Body of pancreas (tissue), 4 donors: ENCODE data around the gene FILIP1L. TPM values are rescaled to one million over a fixed set of nuclear protein-coding genes. Genes with fewer than 3 reads are reported as not detected.
A peak's percentile ranks its signal among the peaks of the same experiment; 100 is the strongest.

ENCODE experiments used
- ATAC-seq: fragments of 150-250 bp; one replicate; pipeline ENCODE4 v1.9.1; 2016
- DNase-seq, 4 donors: peaks; one replicate each; pipeline ENCODE4 v3.0.0-alpha.2; 2019
- H3K27ac ChIP-seq, 4 donors: fragments of 200-600 bp; sonication (generic); 1 replicate in 3 of 4; 2 replicates in 1 of 4; pipeline versions ENCODE4 v1.5.1 to v1.6.1; 2016 to 2019; ENCODE audit warnings: mild to moderate bottlenecking in 1 of 4, mixed read lengths in 1 of 4, moderate library complexity in 1 of 4
- H3K27me3 ChIP-seq, 2 donors: fragments of 200-600 bp; sonication (generic); one replicate each; pipeline ENCODE4 v1.6.0; 2016; ENCODE audit warnings: mild to moderate bottlenecking in 1 of 2
- H3K36me3 ChIP-seq, 2 donors: fragments of 200-600 bp; sonication (generic); replicated peaks in 1 of 2; 2 replicates each; pipeline ENCODE4 v1.5.1; 2016; ENCODE audit warnings: low read depth in 2 of 2; ENCODE audit not compliant: insufficient read depth in 1 of 2
- H3K4me1 ChIP-seq: fragments of 200-600 bp; sonication (generic); one replicate; pipeline ENCODE4 v1.6.0; 2016
- H3K4me3 ChIP-seq, 2 donors: fragments of 200-600 bp; sonication (generic); 1 replicate in 1 of 2; 2 replicates in 1 of 2; pipeline ENCODE4 v1.5.1; 2016 to 2019
- H3K9me3 ChIP-seq, 3 donors: fragments of 200-600 bp; sonication (generic); 1 replicate in 2 of 3; 2 replicates in 1 of 3; pipeline ENCODE4 v1.5.1; 2016
- POLR2A ChIP-seq, 3 donors: fragments of 450-650 bp; IDR thresholded peaks; one replicate each; pipeline ENCODE4 v1.6.1; 2016; ENCODE audit warnings: antibody characterized with exemption in 3 of 3, mild to moderate bottlenecking in 2 of 3
- WGBS, 2 donors: methylation state at CpG; one replicate each; pipeline ENCODE4 v1.1.5; 2017; 5-methylcytosine and 5-hydroxymethylcytosine counted together
- intact Hi-C: fragments of 100-400 bp; cut with DNase I; formaldehyde crosslinking; loops from one replicate; pipeline ENCODE4 v1.15.1; 2023
- total RNA-seq, 2 donors: library from RNA; depleted of rRNA; stranded (reverse); fragments of >200 nt; gene quantifications; one replicate each; pipeline ENCODE4 v1.1.0, GENCODE V29; 2016
- TF ChIP-seq, protein P1 (sequence below), 7 experiments: fragments of 450-650 bp in 4 of 7; fragments of 200-600 bp in 3 of 7; sonication (generic) in 3 of 7; IDR thresholded peaks; one replicate each; pipeline ENCODE4 v1.5.1; 2016 to 2019; ENCODE audit warnings: antibody characterized with exemption in 7 of 7

The FILIP1L gene
- total RNA-seq, 2 donors from 2014 or later, result 27.8 to 47.8 TPM

DNA sequence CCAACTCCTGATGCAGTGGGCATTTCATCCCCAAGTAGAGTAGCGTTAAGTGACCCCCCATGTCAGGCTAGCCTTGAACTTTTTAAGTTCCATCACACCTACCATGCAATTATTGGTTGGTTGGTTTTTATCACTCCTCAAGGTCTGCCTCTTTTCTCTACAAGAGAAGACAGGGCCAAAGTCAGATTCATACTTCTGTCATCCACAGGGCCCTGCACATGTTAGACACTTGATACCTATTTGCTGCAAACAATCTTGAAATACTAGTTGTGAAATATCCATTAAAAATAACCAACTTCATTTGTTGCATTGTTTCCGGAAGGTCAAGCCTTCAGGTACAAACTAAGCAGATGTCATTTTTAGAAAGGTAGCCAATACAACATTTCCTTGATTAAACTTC lies 295.5 kb downstream of the FILIP1L start:
- intact Hi-C loops, result no loop called here
- no peaks in the 10 kb centered on the region for H3K27me3 ChIP-seq
- ATAC-seq (no peak), DNase-seq (no peak)
- no peak overlapping the region for H3K4me3 ChIP-seq
- 73 to 83% methylated on average over 2 of the region's 2 CpGs for WGBS, 2 donors
- no peaks in the 10 kb centered on the region for H3K9me3 ChIP-seq
- no peak overlapping the region for H3K27ac ChIP-seq
- TF ChIP-seq POLR2A (IDR thresholded peaks at IDR 0.05), result no peak
- TF ChIP-seq, protein P1, sequence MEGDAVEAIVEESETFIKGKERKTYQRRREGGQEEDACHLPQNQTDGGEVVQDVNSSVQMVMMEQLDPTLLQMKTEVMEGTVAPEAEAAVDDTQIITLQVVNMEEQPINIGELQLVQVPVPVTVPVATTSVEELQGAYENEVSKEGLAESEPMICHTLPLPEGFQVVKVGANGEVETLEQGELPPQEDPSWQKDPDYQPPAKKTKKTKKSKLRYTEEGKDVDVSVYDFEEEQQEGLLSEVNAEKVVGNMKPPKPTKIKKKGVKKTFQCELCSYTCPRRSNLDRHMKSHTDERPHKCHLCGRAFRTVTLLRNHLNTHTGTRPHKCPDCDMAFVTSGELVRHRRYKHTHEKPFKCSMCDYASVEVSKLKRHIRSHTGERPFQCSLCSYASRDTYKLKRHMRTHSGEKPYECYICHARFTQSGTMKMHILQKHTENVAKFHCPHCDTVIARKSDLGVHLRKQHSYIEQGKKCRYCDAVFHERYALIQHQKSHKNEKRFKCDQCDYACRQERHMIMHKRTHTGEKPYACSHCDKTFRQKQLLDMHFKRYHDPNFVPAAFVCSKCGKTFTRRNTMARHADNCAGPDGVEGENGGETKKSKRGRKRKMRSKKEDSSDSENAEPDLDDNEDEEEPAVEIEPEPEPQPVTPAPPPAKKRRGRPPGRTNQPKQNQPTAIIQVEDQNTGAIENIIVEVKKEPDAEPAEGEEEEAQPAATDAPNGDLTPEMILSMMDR (IDR thresholded peaks at IDR 0.05), result no peak
- no peaks in the 10 kb centered on the region for H3K36me3 ChIP-seq
- peaks cover 23% of the 10 kb centered on the region for H3K4me1 ChIP-seq

GRCh38 chr3:99817437-99818240 lies 296.7 kb downstream of the FILIP1L start, which contains the start of gene CMSS1:
Gene CMSS1 (plus strand): TSS chr3:99817862.
- DNase-seq, result peak; percentile 92 to 95 (median 94)
- intact Hi-C loops, result no loop called here
- Histone ChIP-seq H3K27me3 (no peaks in the 10 kb centered on the region), H3K4me1 (peaks cover 16% of the 10 kb centered on the region), H3K9me3 (no peaks in the 10 kb centered on the region), H3K27ac (peak within 1 kb of the TSS; percentile 76 to 92 (median 89)), H3K36me3 (no peaks in the 10 kb centered on the region), H3K4me3 (peak within 1 kb of the TSS; percentile 54 to 62)
- peak; percentile 99 for ATAC-seq
- 0% methylated on average over 44 to 60 of the region's 60 CpGs for WGBS, 2 donors
- peak; percentile 51 to 80 (median 78) for TF ChIP-seq POLR2A (IDR thresholded peaks at IDR 0.05)
- TF ChIP-seq, protein P1 (IDR thresholded peaks at IDR 0.05), result peak in 4 of 7 experiments; percentile 23 to 49 (median 40)

- WGBS, 2 donors, result 0 to 6% methylated on average over 14 to 15 of the region's 15 CpGs
- Histone ChIP-seq H3K27me3 (no peaks in the 10 kb centered on the region), H3K36me3 (no peaks in the 10 kb centered on the region), H3K27ac (peak overlapping the region; percentile 76 to 92 (median 89)), H3K9me3 (no peaks in the 10 kb centered on the region), H3K4me1 (peaks cover 16% of the 10 kb centered on the region), H3K4me3 (peak overlapping the region in 1 of 2 donors; percentile 54)
- intact Hi-C loops, result no loop called here
- TF ChIP-seq, protein P1 (IDR thresholded peaks at IDR 0.05), result no peak
- no peak for TF ChIP-seq POLR2A (IDR thresholded peaks at IDR 0.05)
- DNase-seq (peak in 1 of 4 donors; percentile 20), ATAC-seq (no peak)
Measured at GRCh38 chr3:99817047-99817436, 297.3 kb downstream of the FILIP1L start.

DNA sequence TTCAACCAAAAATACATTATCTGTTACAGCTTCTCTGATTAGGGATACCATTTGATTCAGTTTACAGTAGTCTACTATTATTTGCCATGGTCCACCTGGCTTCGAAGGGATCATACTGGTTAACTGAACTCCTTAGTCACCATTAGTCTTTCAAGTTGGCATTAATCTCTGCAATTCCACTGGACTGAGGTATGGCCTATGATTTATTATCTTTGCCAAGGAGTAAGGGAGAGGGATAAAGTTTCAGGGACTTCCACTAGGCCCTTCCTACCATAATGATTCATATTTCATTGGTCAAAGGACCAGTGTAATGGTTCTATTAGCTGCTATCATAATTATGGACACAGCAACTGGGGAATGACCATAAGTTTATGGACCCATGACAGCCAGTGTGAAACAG lies 303.9 kb downstream of the FILIP1L start:
- intact Hi-C loops, result no loop called here
- H3K4me1 ChIP-seq, result no peaks in the 10 kb centered on the region
- TF ChIP-seq POLR2A (IDR thresholded peaks at IDR 0.05), result no peak
- TF ChIP-seq, protein P1 (IDR thresholded peaks at IDR 0.05), result no peak

More for the DNA sequence above, 303.9 kb downstream of the FILIP1L start:
- no peak overlapping the region for H3K27ac ChIP-seq
- H3K36me3 ChIP-seq, result no peaks in the 10 kb centered on the region
- ATAC-seq (no peak), DNase-seq (no peak)
- H3K4me3 ChIP-seq, result no peak overlapping the region
- H3K9me3 ChIP-seq, result no peaks in the 10 kb centered on the region
- no peaks in the 10 kb centered on the region for H3K27me3 ChIP-seq
- WGBS, 2 donors, result 80 to 86% methylated on average over 1 of the region's 1 CpG
